Muscle layer of colon (tissue), 2 donors: ENCODE results near the gene SOWAHA.
A peak's percentile ranks its signal among the peaks of the same experiment; 100 is the strongest.

Source experiments
- H3K27ac ChIP-seq: one replicate; pipeline ENCODE4 v1.7.0; 2013; ENCODE audit warnings: low read depth, mild to moderate bottlenecking, low read length, moderate library complexity
- H3K27me3 ChIP-seq, 2 donors: one replicate each; pipeline ENCODE4 v1.7.0; 2013; ENCODE audit warnings: low read length in 2 of 2, mild to moderate bottlenecking in 2 of 2; ENCODE audit not compliant: insufficient read depth in 2 of 2, control insufficient read depth in 1 of 2
- H3K36me3 ChIP-seq: one replicate; pipeline ENCODE4 v1.7.0; 2013; ENCODE audit warnings: mild to moderate bottlenecking, low read length; ENCODE audit not compliant: insufficient read depth
- H3K4me1 ChIP-seq: one replicate; pipeline ENCODE4 v1.7.0; 2013; ENCODE audit warnings: mild to moderate bottlenecking, low read length; ENCODE audit not compliant: insufficient read depth
- H3K4me3 ChIP-seq, 2 donors: one replicate each; pipeline ENCODE4 v1.7.0; 2013; ENCODE audit warnings: low read length in 2 of 2, low read depth in 1 of 2, mild to moderate bottlenecking in 1 of 2, moderate library complexity in 1 of 2
- H3K9ac ChIP-seq: one replicate; pipeline ENCODE4 v1.7.0; 2013; ENCODE audit warnings: low read length
- H3K9me3 ChIP-seq: one replicate; pipeline ENCODE4 v1.7.0; 2013; ENCODE audit warnings: mild to moderate bottlenecking, low read length
- donor health status: abdominal sarcoma.
- donor health status: Adenocarcinoma of cecum.

The SOWAHA gene

GRCh38 chr5:132829742-132830435, 16.8 kb downstream of the SOWAHA start:
- Histone ChIP-seq H3K4me1 (peaks cover 5% of the 10 kb centered on the region), H3K9ac (no peak overlapping the region), H3K4me3 (peak overlapping the region; percentile 59 to 90), H3K36me3 (no peaks in the 10 kb centered on the region), H3K27ac (no peak overlapping the region), H3K27me3 (peaks cover 0 to 16% of the 10 kb centered on the region in 2 donors), H3K9me3 (no peaks in the 10 kb centered on the region)

GRCh38 chr5:132830436-132831094, 17.5 kb downstream of the SOWAHA start, which contains the start of gene SHROOM1:
Gene SHROOM1 (minus strand): TSS chr5:132830647. CDS start chr5:132826140, 4,507 bp downstream.
- no peaks in the 10 kb centered on the region for H3K36me3 ChIP-seq
- H3K27ac ChIP-seq: no peak within 1 kb of the TSS
- peak within 1 kb of the TSS; percentile 59 to 90 for H3K4me3 ChIP-seq
- peaks cover 5% of the 10 kb centered on the region for H3K4me1 ChIP-seq
- peaks cover 0 to 16% of the 10 kb centered on the region in 2 donors for H3K27me3 ChIP-seq
- no peak within 1 kb of the TSS for H3K9ac ChIP-seq
- no peaks in the 10 kb centered on the region for H3K9me3 ChIP-seq

- Histone ChIP-seq H3K27ac (no peak overlapping the region), H3K27me3 (peaks cover 0 to 11% of the 10 kb centered on the region in 2 donors), H3K36me3 (no peaks in the 10 kb centered on the region), H3K4me3 (peak overlapping the region; percentile 59 to 90), H3K9ac (no peak overlapping the region), H3K9me3 (no peaks in the 10 kb centered on the region), H3K4me1 (peaks cover 5% of the 10 kb centered on the region)
Observed at GRCh38 chr5:132831095-132831860, 18.2 kb downstream of the SOWAHA start.

GRCh38 chr5:132832612-132833011, 19.5 kb downstream of the SOWAHA start:
- Histone ChIP-seq H3K4me1 (peaks cover 5% of the 10 kb centered on the region), H3K27me3 (peaks cover 0 to 5% of the 10 kb centered on the region in 2 donors)

GRCh38 chr5:132834057-132834456, 21.0 kb downstream of the SOWAHA start:
- H3K36me3 ChIP-seq: no peaks in the 10 kb centered on the region
- H3K27me3 ChIP-seq: peaks cover 0 to 1% of the 10 kb centered on the region in 2 donors
- H3K9ac ChIP-seq: no peak overlapping the region
- peaks cover 5% of the 10 kb centered on the region for H3K4me1 ChIP-seq
- H3K4me3 ChIP-seq: no peak overlapping the region
- no peak overlapping the region for H3K27ac ChIP-seq
- H3K9me3 ChIP-seq: no peaks in the 10 kb centered on the region

More at GRCh38 chr5:132832612-132833011, 19.5 kb downstream of the SOWAHA start:
- no peaks in the 10 kb centered on the region for H3K9me3 ChIP-seq
- H3K36me3 ChIP-seq: no peaks in the 10 kb centered on the region
- H3K27ac ChIP-seq: no peak overlapping the region
- no peak overlapping the region for H3K4me3 ChIP-seq
- H3K9ac ChIP-seq: no peak overlapping the region

GRCh38 chr5:132836852-132837251, 23.8 kb downstream of the SOWAHA start:
- peaks cover 7% of the 10 kb centered on the region for H3K4me1 ChIP-seq
- H3K36me3 ChIP-seq: no peaks in the 10 kb centered on the region
- no peak overlapping the region for H3K9ac ChIP-seq
- no peaks in the 10 kb centered on the region for H3K27me3 ChIP-seq
- H3K27ac ChIP-seq: no peak overlapping the region
- H3K9me3 ChIP-seq: no peaks in the 10 kb centered on the region
- no peak overlapping the region for H3K4me3 ChIP-seq

GRCh38 chr5:132837868-132838267, 24.8 kb downstream of the SOWAHA start:
- H3K36me3 ChIP-seq: no peaks in the 10 kb centered on the region
- H3K27ac ChIP-seq: no peak overlapping the region
- no peaks in the 10 kb centered on the region for H3K9me3 ChIP-seq
- no peaks in the 10 kb centered on the region for H3K27me3 ChIP-seq
- no peak overlapping the region for H3K4me3 ChIP-seq
- H3K9ac ChIP-seq: no peak overlapping the region
- peaks cover 7% of the 10 kb centered on the region for H3K4me1 ChIP-seq

DNA sequence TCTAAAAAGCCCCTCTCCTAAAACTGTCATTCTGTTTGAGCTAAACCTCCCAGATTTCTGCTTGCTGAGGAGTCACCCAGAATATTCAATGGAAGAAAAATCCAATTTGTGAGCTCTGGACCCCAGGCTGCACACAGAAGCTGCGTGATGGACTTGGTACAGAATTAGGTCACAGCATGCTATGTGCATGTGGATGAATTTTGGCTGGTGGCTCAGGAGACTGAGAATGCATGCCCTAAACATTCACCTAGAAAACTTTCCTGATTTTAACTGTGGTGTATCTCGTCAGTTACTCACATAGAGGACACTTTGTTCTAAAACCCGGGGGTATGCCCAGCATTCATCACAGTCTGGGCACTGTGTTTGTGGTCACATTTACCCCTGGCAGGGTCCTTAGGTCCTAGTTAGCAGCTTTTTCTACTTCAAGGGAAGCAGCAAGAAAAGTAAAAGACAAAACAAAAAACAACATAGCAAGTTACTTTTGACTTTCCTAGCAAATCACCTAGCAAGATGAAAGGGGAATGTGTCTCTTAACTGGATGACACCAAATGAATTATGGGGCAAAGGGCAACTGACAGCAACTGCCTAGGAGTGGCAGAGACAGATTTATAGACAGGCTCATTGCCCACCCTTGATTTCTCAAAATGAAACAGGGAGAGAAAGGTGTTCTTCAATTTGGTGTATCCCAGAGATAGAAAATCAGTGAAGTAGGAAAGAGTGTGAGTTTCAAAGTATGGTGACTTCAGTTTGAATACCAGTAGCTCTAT, 25.6 kb downstream of the SOWAHA start:
- H3K27me3 ChIP-seq: no peaks in the 10 kb centered on the region
- no peak overlapping the region for H3K27ac ChIP-seq
- no peak overlapping the region for H3K4me3 ChIP-seq
- H3K9me3 ChIP-seq: no peaks in the 10 kb centered on the region
- no peaks in the 10 kb centered on the region for H3K36me3 ChIP-seq
- H3K9ac ChIP-seq: no peak overlapping the region
- H3K4me1 ChIP-seq: peaks cover 7% of the 10 kb centered on the region

- Histone ChIP-seq H3K9me3 (no peaks in the 10 kb centered on the region), H3K36me3 (no peaks in the 10 kb centered on the region), H3K27me3 (no peaks in the 10 kb centered on the region), H3K4me1 (peaks cover 7% of the 10 kb centered on the region), H3K27ac (peak overlapping the region; percentile 13), H3K9ac (no peak overlapping the region), H3K4me3 (no peak overlapping the region)
Observed at GRCh38 chr5:132839426-132840301, 26.6 kb downstream of the SOWAHA start.

- Histone ChIP-seq H3K9me3 (no peaks in the 10 kb centered on the region), H3K27me3 (no peaks in the 10 kb centered on the region), H3K9ac (no peak overlapping the region), H3K27ac (no peak overlapping the region), H3K4me3 (no peak overlapping the region), H3K4me1 (peaks cover 7% of the 10 kb centered on the region), H3K36me3 (no peaks in the 10 kb centered on the region)
Observed at GRCh38 chr5:132840313-132840712, 27.2 kb downstream of the SOWAHA start.
